ENCODE measurements around the gene WAS.

- TF ChIP-seq, protein P1, sequence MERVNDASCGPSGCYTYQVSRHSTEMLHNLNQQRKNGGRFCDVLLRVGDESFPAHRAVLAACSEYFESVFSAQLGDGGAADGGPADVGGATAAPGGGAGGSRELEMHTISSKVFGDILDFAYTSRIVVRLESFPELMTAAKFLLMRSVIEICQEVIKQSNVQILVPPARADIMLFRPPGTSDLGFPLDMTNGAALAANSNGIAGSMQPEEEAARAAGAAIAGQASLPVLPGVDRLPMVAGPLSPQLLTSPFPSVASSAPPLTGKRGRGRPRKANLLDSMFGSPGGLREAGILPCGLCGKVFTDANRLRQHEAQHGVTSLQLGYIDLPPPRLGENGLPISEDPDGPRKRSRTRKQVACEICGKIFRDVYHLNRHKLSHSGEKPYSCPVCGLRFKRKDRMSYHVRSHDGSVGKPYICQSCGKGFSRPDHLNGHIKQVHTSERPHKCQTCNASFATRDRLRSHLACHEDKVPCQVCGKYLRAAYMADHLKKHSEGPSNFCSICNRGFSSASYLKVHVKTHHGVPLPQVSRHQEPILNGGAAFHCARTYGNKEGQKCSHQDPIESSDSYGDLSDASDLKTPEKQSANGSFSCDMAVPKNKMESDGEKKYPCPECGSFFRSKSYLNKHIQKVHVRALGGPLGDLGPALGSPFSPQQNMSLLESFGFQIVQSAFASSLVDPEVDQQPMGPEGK (CRISPR knock-in tag; IDR thresholded peaks at IDR 0.05; ENCODE audit: borderline replicate concordance), result no peak
- TF ChIP-seq GLIS3 (CRISPR knock-in tag; IDR thresholded peaks at IDR 0.05) (no peak), ZFP30 (CRISPR knock-in tag; IDR thresholded peaks at IDR 0.05) (no peak), RARB (CRISPR knock-in tag; IDR thresholded peaks at IDR 0.05) (no peak), ZFP3 (CRISPR knock-in tag; IDR thresholded peaks at IDR 0.05) (no peak), ZNF565 (CRISPR knock-in tag; conservative IDR thresholded peaks at IDR 0.05; ENCODE audit: low read depth) (no peak), PPARA (CRISPR knock-in tag; IDR thresholded peaks at IDR 0.05; ENCODE audit: borderline replicate concordance) (no peak), TOX (CRISPR knock-in tag; IDR thresholded peaks at IDR 0.05; ENCODE audit: borderline replicate concordance) (no peak), OSR1 (CRISPR knock-in tag; IDR thresholded peaks at IDR 0.05) (no peak), TSHZ2 (CRISPR knock-in tag; IDR thresholded peaks at IDR 0.05) (no peak), ZC3H10 (CRISPR knock-in tag; IDR thresholded peaks at IDR 0.05) (no peak), CSDC2 (CRISPR knock-in tag; IDR thresholded peaks at IDR 0.05) (no peak)
- TF ChIP-seq, protein P2, sequence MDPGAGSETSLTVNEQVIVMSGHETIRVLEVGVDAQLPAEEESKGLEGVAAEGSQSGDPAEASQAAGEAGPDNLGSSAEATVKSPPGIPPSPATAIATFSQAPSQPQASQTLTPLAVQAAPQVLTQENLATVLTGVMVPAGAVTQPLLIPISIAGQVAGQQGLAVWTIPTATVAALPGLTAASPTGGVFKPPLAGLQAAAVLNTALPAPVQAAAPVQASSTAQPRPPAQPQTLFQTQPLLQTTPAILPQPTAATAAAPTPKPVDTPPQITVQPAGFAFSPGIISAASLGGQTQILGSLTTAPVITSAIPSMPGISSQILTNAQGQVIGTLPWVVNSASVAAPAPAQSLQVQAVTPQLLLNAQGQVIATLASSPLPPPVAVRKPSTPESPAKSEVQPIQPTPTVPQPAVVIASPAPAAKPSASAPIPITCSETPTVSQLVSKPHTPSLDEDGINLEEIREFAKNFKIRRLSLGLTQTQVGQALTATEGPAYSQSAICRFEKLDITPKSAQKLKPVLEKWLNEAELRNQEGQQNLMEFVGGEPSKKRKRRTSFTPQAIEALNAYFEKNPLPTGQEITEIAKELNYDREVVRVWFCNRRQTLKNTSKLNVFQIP (CRISPR knock-in tag; IDR thresholded peaks at IDR 0.05; ENCODE audit: borderline replicate concordance, low read depth), result no peak
- TF ChIP-seq, protein P3, sequence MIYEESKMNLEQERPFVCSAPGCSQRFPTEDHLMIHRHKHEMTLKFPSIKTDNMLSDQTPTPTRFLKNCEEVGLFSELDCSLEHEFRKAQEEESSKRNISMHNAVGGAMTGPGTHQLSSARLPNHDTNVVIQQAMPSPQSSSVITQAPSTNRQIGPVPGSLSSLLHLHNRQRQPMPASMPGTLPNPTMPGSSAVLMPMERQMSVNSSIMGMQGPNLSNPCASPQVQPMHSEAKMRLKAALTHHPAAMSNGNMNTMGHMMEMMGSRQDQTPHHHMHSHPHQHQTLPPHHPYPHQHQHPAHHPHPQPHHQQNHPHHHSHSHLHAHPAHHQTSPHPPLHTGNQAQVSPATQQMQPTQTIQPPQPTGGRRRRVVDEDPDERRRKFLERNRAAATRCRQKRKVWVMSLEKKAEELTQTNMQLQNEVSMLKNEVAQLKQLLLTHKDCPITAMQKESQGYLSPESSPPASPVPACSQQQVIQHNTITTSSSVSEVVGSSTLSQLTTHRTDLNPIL (CRISPR knock-in tag; IDR thresholded peaks at IDR 0.05; ENCODE audit: low read depth), result no peak
Observed at GRCh38 chrX:48636301-48636700, 47.3 kb upstream of the WAS start.

Data from SK-N-SH treated with all-trans-retinoic acid at 6 μM for 48 hours (cell line).